HepG2 (cell line): ENCODE results near the gene STAT1. TPM values are rescaled to one million over a fixed set of nuclear protein-coding genes. Genes with fewer than 3 reads are reported as not detected.

Experiments used
- BORCS8-MEF2B ChIP-seq: sonication (generic); formaldehyde crosslinking; IDR thresholded peaks from 2 replicates; pipeline ENCODE4 v1.8.0; 2022; ENCODE audit warnings: mild to moderate bottlenecking, missing genetic modification reagents
- CCDC6 ChIP-seq: sonication (generic); formaldehyde crosslinking; IDR thresholded peaks from 2 replicates; pipeline ENCODE4 v1.8.1; 2022; ENCODE audit warnings: mild to moderate bottlenecking, missing genetic modification reagents, moderate library complexity
- DNMT3B ChIP-seq: conservative IDR thresholded peaks from 2 replicates; pipeline ENCODE4 v1.6.1; 2016; ENCODE audit warnings: missing biosample characterization, control low read depth
- DR1 ChIP-seq: sonication (generic); formaldehyde crosslinking; IDR thresholded peaks from 2 replicates; pipeline ENCODE4 v1.8.0; 2021; ENCODE audit warnings: mild to moderate bottlenecking, missing genetic modification reagents, inconsistent platforms
- ELF3 ChIP-seq: IDR thresholded peaks from 2 replicates; pipeline ENCODE4 v1.6.1; 2016; ENCODE audit warnings: missing genetic modification reagents, missing compliant biosample characterization
- IKZF1 ChIP-seq: fragments of 450-650 bp; IDR thresholded peaks from 2 replicates; pipeline ENCODE4 v1.7.1; 2016
- IRF2 ChIP-seq: IDR thresholded peaks from 2 replicates; pipeline ENCODE4 v1.6.1; 2018; ENCODE audit warnings: missing genetic modification reagents, missing compliant biosample characterization
- MATR3 ChIP-seq: sonication (generic); formaldehyde crosslinking; IDR thresholded peaks from 2 replicates; pipeline ENCODE4 v1.4.0; 2020; ENCODE audit warnings: missing genetic modification reagents
- MYC ChIP-seq: sonication (generic); formaldehyde crosslinking; IDR thresholded peaks from 2 replicates; pipeline ENCODE4 v1.9.0; 2021; ENCODE audit warnings: missing genetic modification reagents, borderline replicate concordance
- NFATC3 ChIP-seq: sonication (generic); formaldehyde crosslinking; IDR thresholded peaks from 2 replicates; pipeline ENCODE4 v1.5.1; 2020; ENCODE audit warnings: mild to moderate bottlenecking, missing genetic modification reagents
- PHF20 ChIP-seq: sonication (generic); formaldehyde crosslinking; IDR thresholded peaks from 2 replicates; pipeline ENCODE4 v1.5.0; 2020; ENCODE audit warnings: mild to moderate bottlenecking, missing genetic modification reagents
- POLR2AphosphoS5 ChIP-seq: IDR thresholded peaks from 2 replicates; pipeline ENCODE4 v1.6.1; 2012; ENCODE audit warnings: low read depth, low read length
- RXRB ChIP-seq: IDR thresholded peaks from 2 replicates; pipeline ENCODE4 v1.6.1; 2016; ENCODE audit warnings: borderline replicate concordance, missing genetic modification reagents, missing compliant biosample characterization
- SALL1 ChIP-seq: sonication (generic); formaldehyde crosslinking; IDR thresholded peaks from 2 replicates; pipeline ENCODE4 v1.8.0; 2022; ENCODE audit warnings: mild to moderate bottlenecking, missing genetic modification reagents
- SMAD1 ChIP-seq: sonication (generic); formaldehyde crosslinking; IDR thresholded peaks from 2 replicates; pipeline ENCODE4 v1.4.0; 2020; ENCODE audit warnings: missing genetic modification reagents, low read depth, mild to moderate bottlenecking, borderline replicate concordance
- SYNCRIP ChIP-seq: fragments of 200-400 bp; formaldehyde crosslinking; IDR thresholded peaks from 2 replicates; pipeline ENCODE4 v1.6.1; 2018; ENCODE audit warnings: mild to moderate bottlenecking, low read depth, low read length; ENCODE audit not compliant: insufficient read depth
- ZBTB20 ChIP-seq: sonication (generic); formaldehyde crosslinking; IDR thresholded peaks from 2 replicates; pipeline ENCODE4 v1.8.1; 2023; ENCODE audit warnings: missing genetic modification reagents, low read depth, mild to moderate bottlenecking, borderline replicate concordance
- ZFP91 ChIP-seq: sonication (generic); formaldehyde crosslinking; IDR thresholded peaks from 2 replicates; pipeline ENCODE4 v1.9.0; 2022; ENCODE audit warnings: missing genetic modification reagents, mild to moderate bottlenecking, borderline replicate concordance
- ZNF230 ChIP-seq: sonication (generic); formaldehyde crosslinking; IDR thresholded peaks from 2 replicates; pipeline ENCODE4 v1.4.0; 2020; ENCODE audit warnings: mild to moderate bottlenecking, missing genetic modification reagents
- ZNF24 ChIP-seq: fragments of 450-650 bp; IDR thresholded peaks from 2 replicates; pipeline ENCODE4 v1.6.1; 2017; ENCODE audit warnings: antibody characterized with exemption, mild to moderate bottlenecking
- ZNF770 ChIP-seq: sonication (generic); formaldehyde crosslinking; IDR thresholded peaks from 2 replicates; pipeline ENCODE4 v1.5.0; 2020; ENCODE audit warnings: mild to moderate bottlenecking, missing genetic modification reagents
- ZNF773 ChIP-seq: sonication (generic); formaldehyde crosslinking; IDR thresholded peaks from 2 replicates; pipeline ENCODE4 v1.4.0; 2020; ENCODE audit warnings: missing genetic modification reagents, borderline replicate concordance
- ZNF776 ChIP-seq: sonication (generic); formaldehyde crosslinking; IDR thresholded peaks from 2 replicates; pipeline ENCODE4 v1.4.0; 2020; ENCODE audit warnings: mild to moderate bottlenecking, missing genetic modification reagents
- polyA plus RNA-seq, 8 experiments: library from polyadenylated mRNA; depleted of rRNA in 3 of 8; stranded (reverse) in 7 of 8; unstranded in 1 of 8; fragments of >200 nt; fragmentation: Illumina TruSeq in 4 of 8; extraction: Trizol in 4 of 8; gene quantifications; 2 replicates each; pipeline versions ENCODE4 v1.2.1 to v1.2.3, GENCODE V29; 2011 to 2016; ENCODE audit warnings: low read depth in 4 of 8, missing spikeins in 1 of 8, mixed read lengths in 1 of 8; ENCODE audit not compliant: insufficient read depth in 1 of 8
- total RNA-seq, 5 experiments: library from RNA; depleted of rRNA; stranded (reverse); fragments of >200 nt; fragmentation: Illumina TruSeq; extraction: Trizol; gene quantifications; 2 replicates each; pipeline ENCODE4 v1.2.3, GENCODE V29; 2016; ENCODE audit warnings: low read depth in 1 of 5
- TF ChIP-seq, protein P1 (sequence below): sonication (generic); formaldehyde crosslinking; IDR thresholded peaks from 2 replicates; pipeline ENCODE4 v1.5.0; 2020; ENCODE audit warnings: missing genetic modification reagents, mild to moderate bottlenecking, borderline replicate concordance
- TF ChIP-seq, protein P2 (sequence below), 2 experiments: fragments of 450-650 bp in 1 of 2; sonication (generic) in 1 of 2; formaldehyde crosslinking; IDR thresholded peaks; 2 replicates each; pipeline versions ENCODE4 v1.5.0 to v1.8.0; 2020 to 2022; ENCODE audit warnings: mild to moderate bottlenecking in 1 of 2, missing genetic modification reagents in 1 of 2
- TF ChIP-seq, protein P3 (sequence below): IDR thresholded peaks from 2 replicates; pipeline ENCODE4 v1.6.1; 2012; ENCODE audit warnings: inconsistent platforms

STAT1 gene
- total and polyA plus RNA-seq, 2 of the 13 experiments (the other 11 are each of a cell fraction or from before 2014, with no cell fraction given): 21.8 to 59.6 TPM

GRCh38 chr2:191020221-191020741 lies 6.3 kb upstream of the STAT1 start (continued):
- TF ChIP-seq ZNF770 (CRISPR knock-in tag) (peak; percentile 66; the same call in 1 of the 2 replicates), MYC (CRISPR knock-in tag) (peak; percentile 100), ZFP91 (CRISPR knock-in tag) (peak; percentile 97), ZNF776 (peak; percentile 94), SMAD1 (CRISPR knock-in tag) (peak; percentile 99), IRF2 (CRISPR knock-in tag) (peak; percentile 100), IKZF1 (no peak), RXRB (CRISPR knock-in tag) (peak; percentile 94), NFATC3 (CRISPR knock-in tag) (peak; percentile 97), ZNF230 (no peak; the same call in 1 of the 2 replicates), BORCS8-MEF2B (CRISPR knock-in tag) (peak; percentile 100), SALL1 (CRISPR knock-in tag) (peak; percentile 99), ZNF24 (peak; percentile 62; the same call in 1 of the 2 replicates), SYNCRIP (no peak), DNMT3B (CRISPR knock-in tag) (peak; percentile 99), POLR2AphosphoS5 (peak; percentile 97), ZBTB20 (CRISPR knock-in tag) (peak; percentile 93), MATR3 (CRISPR knock-in tag) (no peak), PHF20 (peak; percentile 94), CCDC6 (peak; percentile 100), ZNF773 (peak; percentile 57; the same call in 1 of the 2 replicates), DR1 (peak; percentile 96), ELF3 (CRISPR knock-in tag) (peak; percentile 99)
- TF ChIP-seq, protein P1, sequence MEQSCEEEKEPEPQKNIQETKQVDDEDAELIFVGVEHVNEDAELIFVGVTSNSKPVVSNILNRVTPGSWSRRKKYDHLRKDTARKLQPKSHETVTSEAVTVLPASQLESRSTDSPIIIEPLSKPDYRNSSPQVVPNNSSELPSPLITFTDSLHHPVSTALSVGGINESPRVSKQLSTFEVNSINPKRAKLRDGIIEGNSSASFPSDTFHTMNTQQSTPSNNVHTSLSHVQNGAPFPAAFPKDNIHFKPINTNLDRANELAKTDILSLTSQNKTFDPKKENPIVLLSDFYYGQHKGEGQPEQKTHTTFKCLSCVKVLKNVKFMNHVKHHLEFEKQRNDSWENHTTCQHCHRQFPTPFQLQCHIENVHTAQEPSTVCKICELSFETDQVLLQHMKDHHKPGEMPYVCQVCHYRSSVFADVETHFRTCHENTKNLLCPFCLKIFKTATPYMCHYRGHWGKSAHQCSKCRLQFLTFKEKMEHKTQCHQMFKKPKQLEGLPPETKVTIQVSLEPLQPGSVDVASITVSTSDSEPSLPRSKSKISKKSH (CRISPR knock-in tag): peak; percentile 97
- TF ChIP-seq, protein P2, sequence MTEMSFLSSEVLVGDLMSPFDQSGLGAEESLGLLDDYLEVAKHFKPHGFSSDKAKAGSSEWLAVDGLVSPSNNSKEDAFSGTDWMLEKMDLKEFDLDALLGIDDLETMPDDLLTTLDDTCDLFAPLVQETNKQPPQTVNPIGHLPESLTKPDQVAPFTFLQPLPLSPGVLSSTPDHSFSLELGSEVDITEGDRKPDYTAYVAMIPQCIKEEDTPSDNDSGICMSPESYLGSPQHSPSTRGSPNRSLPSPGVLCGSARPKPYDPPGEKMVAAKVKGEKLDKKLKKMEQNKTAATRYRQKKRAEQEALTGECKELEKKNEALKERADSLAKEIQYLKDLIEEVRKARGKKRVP (CRISPR knock-in tag; IDR thresholded peaks at IDR 0.05): peak in 1 of 2 experiments; percentile 96; a peak in 2 of 4 replicates
- TF ChIP-seq, protein P3, sequence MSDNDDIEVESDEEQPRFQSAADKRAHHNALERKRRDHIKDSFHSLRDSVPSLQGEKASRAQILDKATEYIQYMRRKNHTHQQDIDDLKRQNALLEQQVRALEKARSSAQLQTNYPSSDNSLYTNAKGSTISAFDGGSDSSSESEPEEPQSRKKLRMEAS: peak; percentile 100
